Right ventricle myocardium inferior (tissue), 1 donor: ENCODE data around the gene IFT22. TPM values are rescaled to one million over a fixed set of nuclear protein-coding genes. Genes with fewer than 3 reads are reported as not detected.
"Not testable (repeated sequence)": the region's sequence is repeated elsewhere in the genome, so short reads cannot be mapped to it uniquely, and the experiment has no call there.

Experiments used
- ATAC-seq: fragments of 200-7000 bp; cut with Tn5 transposase; one replicate; pipeline ENCODE4 v1.9.1; 2020; ENCODE audit warnings: mild to moderate bottlenecking, moderate library complexity
- DNase-seq: peaks from one replicate; pipeline ENCODE4 v3.0.0; 2021; ENCODE audit errors: missing footprints
- intact Hi-C: fragments of 100-400 bp; cut with DNase I; formaldehyde crosslinking; loops from one replicate; pipeline ENCODE4 v1.11.0; 2022
- long read RNA-seq: library from polyadenylated mRNA; unstranded; transcript quantifications from one replicate; pipeline ENCODE4 v2.0.0, GENCODE V29; 2021
- total RNA-seq: library from RNA; stranded (reverse); fragmentation: NEBNext Ultra II Directional; extraction: Animal tissue kit (Norgen Biotek cat#: 25700); gene quantifications from one replicate; pipeline ENCODE4 v1.2.1, GENCODE V29; 2021
- donor health status: DM: no; HTN: yes; CAD: no; lungs with severe emphysema.

The IFT22 gene
- total RNA-seq: 26.5 TPM
- long read RNA-seq, transcript IFT22-201 (5 exons, 1,130 nt): major isoform, 9 of 14 reads
- long read RNA-seq, partial matches to known transcripts: 1 of 14 reads
- long read RNA-seq, other reads (novel, unspliced or antisense): 2 of 14 reads

DNA sequence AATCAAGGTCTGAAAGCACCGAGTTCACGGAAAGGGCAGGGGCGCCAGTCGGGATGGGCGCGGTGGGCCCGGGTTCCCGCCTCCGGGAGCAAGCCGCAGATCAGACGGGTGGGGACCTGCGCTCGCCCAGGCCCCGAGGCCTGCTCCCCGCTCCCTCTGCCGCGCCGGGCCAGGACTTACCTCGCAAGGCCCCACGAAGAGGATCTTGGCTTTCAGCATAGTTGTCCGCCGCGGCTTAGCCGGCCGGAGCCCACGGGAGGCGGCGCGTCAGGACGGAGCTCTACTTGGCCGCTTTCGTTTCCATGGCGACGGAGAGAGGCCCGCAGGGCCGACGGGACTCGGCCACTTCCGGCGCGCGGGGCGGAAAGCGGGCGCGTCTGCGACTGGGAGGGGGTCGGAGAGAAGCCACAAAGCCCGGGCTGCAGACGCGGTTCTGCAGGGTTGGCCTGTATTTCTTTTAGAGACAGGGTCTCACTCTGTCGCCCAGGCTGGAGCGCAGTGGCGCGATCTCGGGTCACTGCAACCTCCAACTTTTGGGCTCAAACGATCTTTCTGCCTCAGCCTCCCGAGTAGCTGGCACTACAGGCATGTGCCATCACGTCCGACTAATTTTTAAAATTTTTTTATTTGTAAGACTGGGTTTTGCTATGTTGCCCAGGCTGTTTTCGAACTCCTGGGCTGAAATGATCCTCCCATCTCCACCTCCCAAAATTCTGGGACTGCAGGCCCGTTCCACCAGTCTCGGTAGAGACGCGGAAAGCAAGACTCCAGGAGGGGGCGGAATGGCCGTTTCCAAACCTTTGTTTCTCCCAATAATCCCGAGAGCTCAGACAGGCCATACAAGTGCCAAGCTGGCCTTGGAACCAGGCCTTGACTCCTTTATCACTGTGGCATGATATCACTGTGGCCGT, at the start of gene IFT22:
TSS of gene IFT22 (minus strand) at position 322 of the 911 bp plus-strand sequence. CDS start at position 219, 103 bp downstream.
- intact Hi-C loops: no loop called here
- ATAC-seq: peak; percentile 99
- peak; percentile 95 for DNase-seq

DNA sequence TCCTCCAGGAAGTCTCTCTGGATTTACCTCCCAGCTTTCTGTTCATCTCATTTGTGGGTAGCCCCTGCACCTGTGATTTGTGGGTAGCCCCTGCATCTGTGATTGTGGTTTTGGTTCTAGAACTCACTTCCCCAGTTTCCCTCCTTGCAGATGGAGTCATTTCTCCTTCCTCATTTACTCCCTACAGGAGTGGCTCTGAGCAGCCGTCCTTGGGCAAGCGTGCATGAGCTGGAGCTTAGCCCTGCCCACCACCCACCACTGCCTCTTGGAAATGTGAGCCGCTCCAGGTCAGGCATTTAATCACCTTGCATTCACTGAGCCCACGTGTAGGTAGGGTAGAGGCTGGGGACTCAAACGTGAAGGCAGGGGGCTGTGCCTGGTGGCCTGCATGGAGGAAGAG, 49.2 kb upstream of the IFT22 start:
- DNase-seq: no peak
- intact Hi-C loops: no loop called here
- no peak for ATAC-seq

DNA sequence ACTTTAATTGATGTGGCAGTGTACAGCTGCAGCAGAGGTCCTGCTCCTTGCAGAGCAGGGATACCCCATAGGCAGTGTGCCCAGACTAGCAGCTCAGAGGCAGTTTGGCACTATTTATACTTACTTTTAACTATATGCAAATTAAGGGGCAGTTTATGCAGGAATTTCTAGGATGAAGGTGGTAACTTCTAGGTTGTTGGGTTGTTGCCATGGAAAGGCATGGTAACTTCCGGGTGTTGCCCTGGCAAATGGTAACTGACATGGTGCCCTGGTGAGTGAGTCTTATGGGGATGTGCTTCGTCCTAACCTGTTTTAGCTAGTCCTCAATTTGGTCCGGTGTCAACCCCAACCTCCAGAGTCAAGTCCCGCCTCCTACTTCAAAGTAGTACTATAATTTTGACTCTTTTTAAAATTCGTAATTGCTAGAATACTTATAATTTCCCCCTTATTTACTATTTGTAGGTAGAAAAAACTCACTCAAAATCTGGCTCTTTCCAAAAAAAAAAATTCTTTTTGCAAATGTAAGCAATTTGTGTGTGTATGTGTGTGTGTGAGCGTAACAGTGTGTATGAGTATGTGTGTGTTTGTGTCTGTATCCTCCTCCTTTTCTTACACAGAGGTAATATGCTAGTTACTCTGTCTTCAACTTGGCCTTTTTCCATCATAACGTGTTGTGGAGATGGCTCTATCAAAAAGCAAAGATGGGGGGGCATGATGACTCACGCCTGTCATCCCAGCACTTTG, 47.0 kb upstream of the IFT22 start:
- DNase-seq (no peak), ATAC-seq (no peak)
- intact Hi-C loops: no loop called here

DNA sequence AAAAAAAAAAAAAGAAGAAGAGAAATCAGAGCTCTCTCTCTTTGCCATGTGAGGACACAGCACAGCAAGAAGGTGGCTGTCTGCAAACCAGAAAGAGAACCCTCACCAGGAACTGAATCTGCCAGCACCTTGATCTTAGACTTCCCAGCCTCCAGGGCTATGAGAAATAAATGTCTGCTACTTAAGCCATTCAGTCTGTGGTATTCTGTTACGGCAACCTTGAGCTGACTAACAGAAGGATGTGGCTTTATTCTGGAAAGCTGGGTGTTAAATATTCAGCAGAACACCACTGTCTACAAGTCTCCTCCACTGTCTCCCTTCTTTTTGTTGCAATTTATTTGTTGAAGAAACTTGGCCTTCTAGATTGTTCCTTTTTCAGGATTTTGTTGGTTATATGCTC, 46.1 kb upstream of the IFT22 start:
- ATAC-seq (no peak), DNase-seq (no peak)
- intact Hi-C loops: no loop called here

DNA sequence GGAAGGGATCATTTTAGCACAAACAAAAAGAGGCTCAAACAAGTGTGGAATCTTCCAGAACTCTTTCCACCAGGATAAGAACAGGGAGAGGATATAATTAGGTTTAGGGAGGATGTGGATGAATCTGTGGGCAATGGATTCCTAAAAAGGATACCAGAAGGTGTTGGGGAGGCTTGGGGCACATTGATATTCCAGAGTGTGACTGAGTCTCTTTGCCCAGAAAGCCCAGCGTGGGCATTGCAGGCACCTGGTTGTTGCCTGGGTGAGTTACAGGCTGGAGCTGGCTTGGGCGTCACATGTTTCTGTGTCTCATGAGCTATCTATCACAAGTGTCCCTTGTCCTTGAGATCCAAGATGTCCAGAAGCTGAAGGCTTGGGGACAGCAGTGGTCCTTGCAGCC, 44.3 kb upstream of the IFT22 start:
- ATAC-seq: no peak
- intact Hi-C loops: loop anchor here (2.0 kb wide), 1 partner anchor 173 kb away; no protein-coding TSS in a partner anchor

DNA sequence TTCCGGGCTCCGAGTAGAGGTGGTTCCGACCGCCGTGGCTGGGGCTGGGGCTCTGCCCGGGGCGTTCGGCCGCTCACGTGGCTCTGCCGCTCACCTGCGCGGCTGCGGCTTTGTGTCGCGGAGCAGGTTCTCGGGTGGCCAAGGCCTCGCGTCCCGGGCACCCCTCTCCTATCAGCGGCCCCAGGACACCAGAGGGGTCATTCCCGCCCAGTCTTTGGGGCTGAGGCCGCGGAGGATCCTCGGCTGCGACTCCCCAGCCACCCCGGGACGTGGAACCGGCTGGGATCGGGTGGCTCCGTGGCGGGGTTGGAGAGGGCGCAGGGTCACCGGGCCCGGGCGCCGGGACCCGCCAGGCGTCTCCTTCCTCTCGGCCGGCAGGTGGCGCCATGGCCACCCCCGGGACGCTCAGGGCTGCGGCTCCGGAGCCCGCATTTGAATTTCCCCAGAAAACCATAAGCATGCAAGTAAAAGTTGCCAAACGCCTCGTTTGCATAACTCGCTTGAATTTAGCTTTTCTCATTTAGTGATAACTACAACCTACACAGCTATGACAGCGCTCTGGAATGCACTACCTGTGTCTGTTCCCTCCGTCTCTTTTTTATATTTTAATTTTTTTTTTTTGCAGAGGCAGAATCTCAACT, 42.2 kb upstream of the IFT22 start:
- DNase-seq: no peak
- ATAC-seq: peak; percentile 95
- intact Hi-C loops: loop anchor here (2.0 kb wide), 1 partner anchor 175 kb away; no protein-coding TSS in a partner anchor

More for the DNA sequence above, 44.3 kb upstream of the IFT22 start:
- DNase-seq: no peak

DNA sequence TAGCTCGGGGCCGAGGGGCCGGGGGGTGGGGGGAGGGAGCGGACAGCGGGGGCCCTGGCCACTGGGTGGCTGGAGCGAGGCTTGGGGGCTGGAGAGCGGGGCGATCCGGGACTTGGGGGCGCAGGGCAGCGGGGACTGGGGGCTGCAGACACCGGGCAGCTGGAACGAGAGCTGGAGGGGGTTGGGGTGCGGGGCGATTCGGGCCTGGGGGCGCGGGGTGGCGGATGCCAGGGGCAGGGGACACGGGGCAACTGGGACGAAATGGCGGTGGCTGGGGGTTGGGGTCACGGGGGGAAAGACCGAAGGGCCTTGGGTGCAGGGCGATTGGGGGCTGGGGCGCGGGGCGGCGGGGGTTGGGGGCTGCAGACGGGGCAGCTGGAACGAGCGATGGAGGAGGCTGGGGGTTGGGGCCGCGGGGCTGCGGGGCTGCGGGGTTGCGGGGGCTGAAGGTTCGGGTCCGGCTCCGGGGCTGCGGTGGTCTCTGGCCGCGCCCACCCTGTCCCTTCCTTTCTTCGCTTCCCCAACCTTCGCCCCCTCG, 41.7 kb upstream of the IFT22 start:
- intact Hi-C loops: no loop called here
- ATAC-seq: no peak
- no peak for DNase-seq

DNA sequence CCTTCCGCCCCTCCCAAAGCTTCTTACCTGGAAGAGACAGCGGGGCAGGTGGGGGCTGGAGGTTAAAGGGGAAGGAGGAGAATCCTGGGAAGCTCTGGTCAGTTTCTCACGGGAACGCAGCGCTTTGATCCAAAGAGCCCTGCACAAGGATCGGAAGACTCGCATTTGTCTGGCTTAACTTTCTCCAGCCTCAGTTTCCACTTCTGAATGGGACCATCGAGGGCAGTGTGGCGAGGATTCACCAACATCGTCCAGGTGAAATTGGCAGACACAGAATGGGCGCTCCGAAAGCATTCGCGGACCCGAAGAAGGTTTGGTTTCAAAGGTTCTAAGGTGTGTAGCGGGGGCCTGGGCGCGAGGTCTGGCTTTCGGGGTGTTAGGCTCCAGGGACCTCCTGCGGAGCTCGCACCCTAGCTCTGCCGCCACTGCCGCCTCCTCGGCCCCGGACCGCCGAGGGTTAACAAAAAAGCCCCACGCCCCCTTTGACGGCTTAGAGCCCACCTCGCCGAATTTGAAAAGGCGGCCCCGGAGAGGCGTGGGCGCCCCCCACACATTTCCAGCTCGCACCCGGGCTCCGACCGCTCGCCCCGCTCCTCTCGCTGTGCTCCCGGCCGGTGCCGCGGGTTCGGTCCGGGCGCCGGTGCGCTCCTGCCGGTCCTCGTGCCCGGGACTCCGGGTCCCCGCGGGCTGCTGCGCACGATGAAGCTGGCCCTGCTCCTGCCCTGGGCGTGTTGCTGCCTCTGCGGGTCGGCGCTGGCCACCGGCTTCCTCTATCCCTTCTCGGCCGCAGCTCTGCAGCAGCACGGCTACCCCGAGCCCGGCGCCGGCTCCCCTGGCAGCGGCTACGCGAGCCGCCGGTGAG, 41.0 kb upstream of the IFT22 start, which contains the start of gene COL26A1:
TSS of gene COL26A1 (plus strand) at position 542 of the 862 bp plus-strand sequence. CDS start at position 700, 158 bp downstream.
- no peak for DNase-seq
- ATAC-seq: peak; percentile 70
- intact Hi-C loops: no loop called here

DNA sequence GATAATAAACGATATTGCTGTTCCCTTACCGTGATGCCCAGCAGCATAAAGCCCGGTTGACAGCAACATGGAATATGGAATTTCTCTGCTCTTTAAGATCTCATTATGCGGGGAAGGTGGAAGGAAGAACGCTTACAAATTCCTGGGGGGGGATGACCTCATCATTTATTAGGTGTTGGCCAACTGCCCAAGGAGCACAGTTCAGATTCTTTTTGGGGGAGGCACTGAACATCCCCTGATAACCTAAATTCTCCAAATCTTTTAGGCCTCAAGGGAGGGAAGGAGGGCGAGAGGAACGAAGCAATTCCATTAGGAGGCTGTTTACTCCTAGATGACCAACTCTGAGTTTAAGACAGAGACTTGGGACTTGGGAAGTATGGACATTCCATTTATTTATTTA, 35.8 kb upstream of the IFT22 start:
- intact Hi-C loops: no loop called here
- DNase-seq (no peak), ATAC-seq (no peak)

DNA sequence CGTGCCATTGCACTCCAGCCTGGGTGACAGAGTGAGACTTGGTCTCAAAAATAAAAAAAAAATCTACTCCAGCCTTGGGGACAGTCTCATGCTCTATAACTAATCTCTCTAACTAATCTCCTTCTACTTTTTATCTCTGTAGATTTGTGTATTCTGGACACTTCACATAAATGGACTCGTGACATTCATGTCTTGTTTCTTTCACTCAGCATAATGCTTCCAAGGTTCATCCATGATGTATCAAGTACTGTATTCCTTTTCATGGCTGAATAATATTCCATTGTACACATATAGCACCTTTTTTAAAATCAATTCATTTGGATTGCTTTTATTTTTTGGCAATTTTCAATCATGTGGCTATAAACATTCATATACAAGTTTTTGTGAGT, 31.3 kb upstream of the IFT22 start:
- no peak for DNase-seq
- no peak for ATAC-seq
- intact Hi-C loops: no loop called here

DNA sequence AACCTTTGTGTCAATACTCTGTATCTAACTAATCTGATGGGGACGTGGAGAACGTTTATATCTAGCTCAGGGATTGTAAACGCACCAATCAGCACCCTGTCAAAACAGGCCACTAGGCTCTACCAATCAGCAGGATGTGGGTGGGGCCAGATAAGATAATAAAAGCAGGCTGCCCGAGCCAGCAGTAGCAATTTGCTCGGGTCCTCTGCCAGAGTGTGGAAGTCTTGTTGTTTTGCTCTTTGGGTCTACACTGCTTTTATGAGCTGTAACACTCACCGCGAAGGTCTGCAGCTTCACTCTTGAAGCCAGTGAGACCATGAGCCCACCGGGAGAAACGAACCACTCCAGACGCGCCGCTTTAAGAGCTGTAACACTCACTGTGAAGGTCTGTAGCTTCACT, 27.7 kb upstream of the IFT22 start:
- intact Hi-C loops, DNase-seq, ATAC-seq: not testable (repeated sequence)

DNA sequence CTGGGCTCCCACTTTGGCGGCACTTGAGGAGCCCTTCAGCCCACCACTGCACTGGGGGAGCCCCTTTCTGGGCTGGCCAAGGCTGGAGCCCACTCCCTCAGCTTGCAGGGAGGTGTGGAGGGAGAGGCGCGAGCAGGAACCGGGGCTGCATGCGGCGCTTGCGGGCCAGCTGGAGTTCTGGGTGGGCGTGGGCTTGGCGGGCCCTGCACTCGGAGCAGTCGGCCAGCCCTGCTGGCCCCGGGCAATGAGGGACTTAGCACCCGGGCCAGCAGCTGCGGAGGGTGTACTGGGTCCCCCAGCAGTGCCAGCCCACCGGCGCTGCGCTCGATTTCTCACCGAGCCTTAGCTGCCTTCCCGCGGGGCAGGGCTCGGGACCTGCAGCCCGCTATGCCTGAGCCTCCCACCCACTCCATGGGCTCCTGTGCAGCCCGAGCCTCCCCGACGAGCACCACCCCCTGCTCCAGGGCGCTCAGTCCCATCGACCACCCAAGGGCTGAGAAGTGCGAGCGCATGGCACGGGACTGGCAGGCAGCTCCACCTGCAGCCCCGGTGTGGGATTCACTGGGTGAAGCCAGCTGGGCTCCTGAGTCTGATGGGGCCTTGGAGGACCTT, 26.9 kb upstream of the IFT22 start:
- ATAC-seq, intact Hi-C loops, DNase-seq: not testable (repeated sequence)

DNA sequence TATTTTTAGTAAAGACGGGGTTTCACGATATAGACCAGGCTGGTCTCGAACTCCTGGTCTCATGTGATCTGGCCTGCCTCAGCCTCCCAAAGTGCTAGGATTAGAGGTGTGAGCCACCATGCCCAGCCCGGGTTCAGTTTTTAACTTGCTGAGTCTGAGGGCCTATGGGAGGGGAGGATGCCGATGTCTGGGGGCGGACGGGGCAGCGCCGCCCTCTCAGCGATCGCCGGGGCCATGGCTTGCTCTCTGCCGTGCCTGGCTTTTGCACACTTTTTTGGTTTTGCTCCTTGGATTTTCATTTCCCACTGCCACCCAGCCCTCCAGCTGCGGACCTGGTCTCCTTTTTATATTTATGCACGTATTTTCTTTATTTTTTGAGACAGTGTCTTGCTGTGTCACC, 25.9 kb upstream of the IFT22 start:
- intact Hi-C loops: no loop called here
- DNase-seq (no peak), ATAC-seq (no peak)

DNA sequence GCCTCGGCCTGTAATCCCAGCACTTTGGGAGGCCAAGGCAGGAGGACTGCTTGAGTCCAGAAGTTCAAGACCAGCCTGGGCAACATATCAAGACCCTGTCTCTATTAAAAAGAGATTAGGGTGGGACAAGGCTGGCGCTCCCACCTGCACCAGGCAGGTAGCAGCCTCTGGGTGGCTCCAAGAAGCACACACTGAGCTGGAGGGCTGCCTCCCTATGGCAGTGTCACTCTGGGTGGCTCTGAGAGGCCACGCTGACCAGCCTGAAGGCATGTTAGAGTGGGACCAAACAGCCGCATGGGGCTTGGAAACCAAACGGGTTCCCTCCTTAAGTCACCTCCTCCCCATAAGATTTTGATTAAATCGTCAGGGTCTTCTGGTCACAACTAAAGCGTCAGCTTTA, 21.3 kb upstream of the IFT22 start:
- ATAC-seq (no peak), DNase-seq (no peak)
- intact Hi-C loops: no loop called here

DNA sequence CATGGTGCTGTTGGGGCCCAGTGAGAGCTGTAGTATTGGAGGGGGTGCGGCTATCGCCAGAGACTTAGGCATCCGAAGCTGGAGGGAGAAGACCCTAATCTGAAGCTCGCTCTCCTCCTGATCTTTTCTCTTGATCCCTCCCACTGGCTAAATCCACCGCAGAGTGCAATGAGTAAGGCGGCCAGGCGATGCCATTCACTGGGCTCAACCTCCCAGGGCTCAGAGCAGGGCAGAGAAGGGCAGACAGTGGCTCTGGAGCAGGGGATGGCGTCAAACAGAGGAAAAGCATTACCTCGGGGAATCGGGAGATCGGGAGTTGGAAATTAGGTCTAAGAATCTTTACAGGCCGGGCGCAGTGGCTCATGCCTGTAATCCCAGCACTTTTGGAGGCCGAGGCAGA, 18.8 kb upstream of the IFT22 start:
- DNase-seq: no peak
- intact Hi-C loops: no loop called here
- no peak for ATAC-seq

DNA sequence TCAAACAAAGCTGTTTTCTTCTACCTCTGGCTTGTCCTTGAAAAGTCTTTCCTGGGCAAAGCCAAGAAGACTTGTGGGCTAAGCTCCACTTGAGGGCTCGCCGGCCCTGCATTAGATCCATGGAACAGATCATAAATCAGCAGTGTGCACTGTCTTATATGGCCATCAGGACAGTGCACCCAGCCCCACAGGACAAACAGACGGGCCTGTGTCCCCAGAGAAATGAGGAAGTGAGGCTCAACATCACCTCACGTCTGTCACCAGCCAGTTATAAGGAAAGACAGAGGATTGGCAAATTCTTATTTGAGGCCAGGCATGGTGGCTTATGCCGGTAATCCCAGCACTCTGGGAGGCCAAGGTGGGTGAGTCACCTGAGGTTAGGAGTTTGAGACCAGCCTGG, 12.3 kb upstream of the IFT22 start:
- DNase-seq (no peak), ATAC-seq (no peak)
- intact Hi-C loops: no loop called here

DNA sequence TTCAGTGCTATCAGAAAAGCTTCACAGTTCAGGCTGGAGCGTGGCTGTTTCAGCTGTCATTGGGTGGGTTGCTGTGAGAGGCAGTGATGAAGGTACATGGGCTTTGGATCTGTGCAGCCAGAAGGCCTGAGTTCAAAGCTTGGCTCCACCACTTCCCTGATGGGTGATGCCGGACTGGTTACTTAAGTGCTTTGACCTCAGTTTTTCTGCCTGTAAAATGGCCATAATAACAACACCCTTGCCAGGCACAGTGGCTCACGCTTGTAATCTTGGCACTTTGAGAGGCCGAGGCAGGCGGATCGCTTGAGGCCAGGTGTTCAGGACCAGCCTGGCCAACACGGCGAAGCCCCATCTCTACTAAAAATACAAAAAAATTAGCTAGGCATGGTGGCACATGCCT, 10.4 kb upstream of the IFT22 start:
- ATAC-seq (no peak), DNase-seq (no peak)
- intact Hi-C loops: no loop called here
